Stomach (tissue), 4 donors: ENCODE results near the gene RRAD.

ENCODE experiments used
- EP300 ChIP-seq: sonication (generic); formaldehyde crosslinking; IDR thresholded peaks from one replicate; pipeline ENCODE4 v1.6.1; 2017; ENCODE audit warnings: antibody characterized with exemption
- POLR2A ChIP-seq, 4 donors: fragments of 450-650 bp; IDR thresholded peaks; one replicate each; pipeline ENCODE4 v1.6.1; 2016; ENCODE audit warnings: antibody characterized with exemption in 4 of 4, control low read depth in 2 of 4, mild to moderate bottlenecking in 1 of 4, moderate library complexity in 1 of 4
- POLR2AphosphoS5 ChIP-seq, 3 donors: sonication (generic); formaldehyde crosslinking; IDR thresholded peaks; one replicate each; pipeline ENCODE4 v1.6.1; 2016; ENCODE audit warnings: antibody characterized with exemption in 3 of 3
- TF ChIP-seq, protein P1 (sequence below), 7 experiments: fragments of 450-650 bp in 4 of 7; fragments of 200-600 bp in 3 of 7; sonication (generic) in 3 of 7; IDR thresholded peaks; one replicate each; pipeline ENCODE4 v1.5.1; 2016 to 2019; ENCODE audit warnings: antibody characterized with exemption in 7 of 7, control low read depth in 2 of 7, mild to moderate bottlenecking in 1 of 7

GRCh38 chr16:66948837-66949225 lies 23.5 kb upstream of the RRAD start:
- TF ChIP-seq, protein P1, sequence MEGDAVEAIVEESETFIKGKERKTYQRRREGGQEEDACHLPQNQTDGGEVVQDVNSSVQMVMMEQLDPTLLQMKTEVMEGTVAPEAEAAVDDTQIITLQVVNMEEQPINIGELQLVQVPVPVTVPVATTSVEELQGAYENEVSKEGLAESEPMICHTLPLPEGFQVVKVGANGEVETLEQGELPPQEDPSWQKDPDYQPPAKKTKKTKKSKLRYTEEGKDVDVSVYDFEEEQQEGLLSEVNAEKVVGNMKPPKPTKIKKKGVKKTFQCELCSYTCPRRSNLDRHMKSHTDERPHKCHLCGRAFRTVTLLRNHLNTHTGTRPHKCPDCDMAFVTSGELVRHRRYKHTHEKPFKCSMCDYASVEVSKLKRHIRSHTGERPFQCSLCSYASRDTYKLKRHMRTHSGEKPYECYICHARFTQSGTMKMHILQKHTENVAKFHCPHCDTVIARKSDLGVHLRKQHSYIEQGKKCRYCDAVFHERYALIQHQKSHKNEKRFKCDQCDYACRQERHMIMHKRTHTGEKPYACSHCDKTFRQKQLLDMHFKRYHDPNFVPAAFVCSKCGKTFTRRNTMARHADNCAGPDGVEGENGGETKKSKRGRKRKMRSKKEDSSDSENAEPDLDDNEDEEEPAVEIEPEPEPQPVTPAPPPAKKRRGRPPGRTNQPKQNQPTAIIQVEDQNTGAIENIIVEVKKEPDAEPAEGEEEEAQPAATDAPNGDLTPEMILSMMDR (IDR thresholded peaks at IDR 0.05), result no peak
- TF ChIP-seq POLR2A (IDR thresholded peaks at IDR 0.05) (no peak), POLR2AphosphoS5 (IDR thresholded peaks at IDR 0.05) (no peak), EP300 (no peak)
